Smooth muscle cell (in vitro differentiated cells): Measurements from ENCODE around the gene PPIP5K1. TPM values are rescaled to one million over a fixed set of nuclear protein-coding genes. Genes with fewer than 3 reads are reported as not detected.
"Not testable (repeated sequence)": the region's sequence is repeated elsewhere in the genome, so short reads cannot be mapped to it uniquely, and the experiment has no call there.

Experiments used
- DNase-seq: peaks from one replicate; lab custom pipeline; 2025; ENCODE audit not compliant: unreplicated experiment; lab: John Stamatoyannopoulos, UW
- H2AFZ ChIP-seq: fragments of 200-600 bp; sonication (generic); 2 replicates; pipeline ENCODE4 v1.6.0; 2016; ENCODE audit warnings: antibody characterized with exemption, low read depth, mild to moderate bottlenecking
- H3F3A ChIP-seq: fragments of 200-600 bp; sonication (generic); 2 replicates; pipeline ENCODE4 v1.6.0; 2017; ENCODE audit warnings: antibody characterized with exemption, low read depth
- H3K27ac ChIP-seq: fragments of 200-600 bp; sonication (generic); 2 replicates; pipeline ENCODE4 v1.5.1; 2016; ENCODE audit warnings: low read depth, mild to moderate bottlenecking
- H3K27me3 ChIP-seq: fragments of 200-600 bp; sonication (generic); 2 replicates; pipeline ENCODE4 v1.6.1; 2016; ENCODE audit warnings: low read depth, mild to moderate bottlenecking
- H3K36me3 ChIP-seq: fragments of 200-600 bp; sonication (generic); 2 replicates; pipeline ENCODE4 v1.5.1; 2016; ENCODE audit warnings: low read depth
- H3K4me1 ChIP-seq: fragments of 200-600 bp; sonication (generic); 2 replicates; pipeline ENCODE4 v1.5.1; 2016; ENCODE audit warnings: low read depth
- H3K4me2 ChIP-seq: fragments of 200-600 bp; sonication (generic); 2 replicates; pipeline ENCODE4 v1.6.0; 2016; ENCODE audit warnings: mild to moderate bottlenecking
- H3K4me3 ChIP-seq: fragments of 200-600 bp; sonication (generic); 2 replicates; pipeline ENCODE4 v1.5.1; 2016; ENCODE audit warnings: mild to moderate bottlenecking
- H3K79me2 ChIP-seq: fragments of 200-600 bp; sonication (generic); 2 replicates; pipeline ENCODE4 v1.6.0; 2016; ENCODE audit warnings: low read depth, mild to moderate bottlenecking
- H3K9ac ChIP-seq: fragments of 200-600 bp; sonication (generic); 2 replicates; pipeline ENCODE4 v1.6.0; 2016; ENCODE audit warnings: low read depth
- H3K9me3 ChIP-seq: fragments of 200-600 bp; sonication (generic); replicated peaks from 2 replicates; pipeline ENCODE4 v1.5.1; 2016; ENCODE audit warnings: low read depth
- H4K20me1 ChIP-seq: fragments of 200-600 bp; sonication (generic); 2 replicates; pipeline ENCODE4 v1.6.0; 2016; ENCODE audit warnings: low read depth
- WGBS: methylation state at CpG from one replicate; pipeline ENCODE4 v1.1.7; 2016; ENCODE audit warnings: low lambda C conversion rate; 5-methylcytosine and 5-hydroxymethylcytosine counted together
- polyA plus RNA-seq: library from polyadenylated mRNA; unstranded; fragments of >200 nt; fragmentation: Nextera tagmentation; extraction: Ambion mirVana; gene quantifications from 2 replicates; pipeline ENCODE4 v1.2.1, GENCODE V29; 2016
- total RNA-seq: library from RNA; depleted of rRNA; stranded (reverse); fragments of >200 nt; gene quantifications from 2 replicates; pipeline ENCODE4 v1.2.3, GENCODE V29; 2014
- TF ChIP-seq, protein P1 (sequence below): fragments of 200-600 bp; sonication (generic); IDR thresholded peaks from 2 replicates; pipeline ENCODE4 v1.5.1; 2017; ENCODE audit warnings: borderline replicate concordance, mild to moderate bottlenecking, antibody characterized with exemption; ENCODE audit not compliant: insufficient read depth, poor library complexity, severe bottlenecking

The PPIP5K1 gene
- total RNA-seq (14.5 and 24.6 TPM in 2 replicates), polyA plus RNA-seq (4.8 and 8.7 TPM in 2 replicates)

DNA sequence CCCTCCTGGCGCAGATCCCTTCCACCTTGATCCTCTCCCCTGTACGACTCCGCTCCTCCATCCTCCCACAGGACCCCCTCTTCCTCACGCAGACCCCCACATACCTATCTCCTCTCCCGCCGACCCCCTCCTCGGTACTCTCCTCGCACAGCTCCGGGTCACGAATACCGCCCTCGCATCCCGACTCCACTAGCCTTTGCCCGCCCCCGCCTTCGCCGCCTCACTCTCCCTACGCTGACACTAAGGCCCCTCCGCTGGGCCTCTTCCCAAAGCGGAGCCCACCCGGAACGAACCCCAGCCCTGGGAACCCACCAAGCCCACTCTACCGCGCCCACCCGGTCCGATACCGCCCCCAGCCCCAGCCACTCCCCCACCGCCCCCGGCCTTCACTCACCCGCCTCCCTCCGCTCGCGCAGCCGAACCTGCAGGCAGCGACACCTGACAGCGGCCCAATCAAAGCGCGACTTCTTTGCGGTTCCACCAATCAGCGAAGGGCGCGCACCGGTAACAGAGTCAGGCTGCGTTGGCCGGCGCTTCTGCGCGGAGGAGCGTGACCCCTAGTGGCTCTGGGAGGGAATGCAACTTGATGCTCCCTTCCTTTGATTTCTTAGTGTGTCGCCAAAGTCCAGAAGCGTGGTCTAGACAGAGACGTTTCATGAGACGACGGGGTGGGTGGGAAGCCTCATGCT, at the start of gene PPIP5K1:
Gene PPIP5K1, minus strand, starts transcription at position 431 of the 689 bp plus-strand sequence. CDS start 5,704 bp downstream, outside the sequence.
- DNase-seq, H2AFZ ChIP-seq, H4K20me1 ChIP-seq, H3K27ac ChIP-seq, H3K4me2 ChIP-seq, H3K4me1 ChIP-seq, H3F3A ChIP-seq, H3K9me3 ChIP-seq, H3K27me3 ChIP-seq, H3K79me2 ChIP-seq, H3K36me3 ChIP-seq, H3K4me3 ChIP-seq, H3K9ac ChIP-seq: not testable (repeated sequence)
- WGBS, result no CpG with 5 or more reads among the region's 54 CpGs

DNA sequence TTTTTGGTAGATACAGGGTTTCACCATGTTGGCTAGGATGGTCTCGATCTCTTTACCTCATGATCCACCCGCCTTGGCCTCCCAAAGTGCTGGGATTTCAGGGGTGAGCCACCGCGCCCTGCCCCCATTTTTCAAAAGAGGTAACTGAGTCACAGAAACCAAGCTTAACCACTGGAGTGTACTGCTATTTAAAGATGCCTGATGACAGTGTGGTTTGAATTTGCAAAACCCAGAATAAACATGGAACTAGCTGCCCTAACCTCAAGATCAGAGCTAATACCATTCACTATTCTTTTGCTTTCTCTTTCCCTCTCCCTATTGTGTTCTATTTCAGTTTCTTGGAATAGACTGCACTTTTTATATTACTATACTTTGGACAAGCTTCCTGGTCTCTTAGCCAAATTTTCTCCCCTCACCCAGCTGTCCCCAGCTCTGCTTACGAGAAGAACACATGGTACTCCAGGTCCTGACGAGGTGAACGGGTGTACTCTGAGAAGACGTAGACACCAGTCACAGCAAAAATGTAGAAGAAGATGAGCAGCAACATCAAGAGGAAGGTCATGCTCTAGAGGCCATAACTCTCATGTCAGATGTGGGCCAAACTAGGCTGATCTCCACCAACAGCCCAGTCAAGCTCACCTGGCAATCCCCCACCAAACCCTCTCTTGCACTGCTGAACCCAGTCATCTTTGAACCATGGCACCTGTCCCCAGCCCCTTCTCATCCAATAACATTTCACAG, 48.6 kb upstream of the PPIP5K1 start:
- not testable (repeated sequence) for H3K79me2 ChIP-seq, H2AFZ ChIP-seq, H3K27me3 ChIP-seq, H3K36me3 ChIP-seq, H3F3A ChIP-seq, H3K4me1 ChIP-seq, H3K4me3 ChIP-seq, DNase-seq, H4K20me1 ChIP-seq, H3K4me2 ChIP-seq, H3K27ac ChIP-seq, H3K9ac ChIP-seq, H3K9me3 ChIP-seq
- 92% methylated on average over 8 of the region's 8 CpGs for WGBS

DNA sequence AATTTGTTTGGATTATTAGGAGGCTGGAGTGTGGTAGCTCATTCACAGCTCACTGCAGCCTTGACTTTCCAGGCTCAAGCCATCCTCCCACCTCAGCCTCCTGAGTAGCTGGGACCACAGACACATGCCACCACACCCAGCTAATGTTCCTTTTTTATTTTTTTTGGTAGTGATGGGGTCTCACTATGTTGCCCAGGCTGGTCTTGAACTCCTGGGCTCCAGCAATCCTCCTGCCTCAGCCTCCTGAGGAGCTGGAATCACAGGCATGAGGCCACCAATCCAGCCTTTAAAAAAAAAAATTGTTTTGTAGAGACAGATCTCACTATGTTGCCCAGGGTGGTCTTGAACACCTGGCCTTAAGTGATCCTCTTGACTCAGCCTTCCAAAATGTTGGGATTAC, 36.9 kb upstream of the PPIP5K1 start:
- not testable (repeated sequence) for H3K79me2 ChIP-seq, H3K36me3 ChIP-seq, H3K4me3 ChIP-seq, H4K20me1 ChIP-seq, DNase-seq, H3K4me1 ChIP-seq, H3K9ac ChIP-seq, H3F3A ChIP-seq, H3K4me2 ChIP-seq, H3K27ac ChIP-seq, H2AFZ ChIP-seq, H3K9me3 ChIP-seq
- peaks cover 10% of the 10 kb centered on the region for H3K27me3 ChIP-seq

DNA sequence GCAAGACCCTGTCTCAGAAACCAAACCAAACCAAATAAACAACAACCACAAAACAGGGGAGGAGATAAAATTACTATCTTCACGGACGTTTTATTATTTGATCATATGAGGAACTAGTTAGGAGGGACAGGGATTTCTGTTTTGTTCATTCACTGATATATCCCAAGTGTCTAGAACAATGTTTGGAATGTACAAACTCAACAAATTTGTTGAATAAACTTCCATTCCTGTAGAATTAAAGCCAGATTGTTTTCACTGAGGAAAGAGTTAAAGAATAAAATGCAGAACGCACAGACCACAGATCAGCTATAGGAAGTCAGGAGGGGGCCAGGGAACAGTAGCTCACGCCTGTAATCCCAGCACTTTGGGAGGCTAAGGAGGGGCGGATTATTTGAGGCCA, 35.1 kb upstream of the PPIP5K1 start:
- H3K4me2 ChIP-seq, result no peak overlapping the region
- H3F3A ChIP-seq, result no peaks in the 10 kb centered on the region
- no peaks in the 10 kb centered on the region for H3K4me1 ChIP-seq
- 62% methylated on average over 5 of the region's 5 CpGs for WGBS
- no peaks in the 10 kb centered on the region for H3K79me2 ChIP-seq
- H3K9ac ChIP-seq, result no peak overlapping the region
- H3K4me3 ChIP-seq, result no peak overlapping the region
- H3K36me3 ChIP-seq, result no peaks in the 10 kb centered on the region
- H3K9me3 ChIP-seq, result no peaks in the 10 kb centered on the region
- no peak overlapping the region for H3K27ac ChIP-seq
- H3K27me3 ChIP-seq, result peaks cover 10% of the 10 kb centered on the region
- H4K20me1 ChIP-seq, result no peaks in the 10 kb centered on the region
- TF ChIP-seq, protein P1, sequence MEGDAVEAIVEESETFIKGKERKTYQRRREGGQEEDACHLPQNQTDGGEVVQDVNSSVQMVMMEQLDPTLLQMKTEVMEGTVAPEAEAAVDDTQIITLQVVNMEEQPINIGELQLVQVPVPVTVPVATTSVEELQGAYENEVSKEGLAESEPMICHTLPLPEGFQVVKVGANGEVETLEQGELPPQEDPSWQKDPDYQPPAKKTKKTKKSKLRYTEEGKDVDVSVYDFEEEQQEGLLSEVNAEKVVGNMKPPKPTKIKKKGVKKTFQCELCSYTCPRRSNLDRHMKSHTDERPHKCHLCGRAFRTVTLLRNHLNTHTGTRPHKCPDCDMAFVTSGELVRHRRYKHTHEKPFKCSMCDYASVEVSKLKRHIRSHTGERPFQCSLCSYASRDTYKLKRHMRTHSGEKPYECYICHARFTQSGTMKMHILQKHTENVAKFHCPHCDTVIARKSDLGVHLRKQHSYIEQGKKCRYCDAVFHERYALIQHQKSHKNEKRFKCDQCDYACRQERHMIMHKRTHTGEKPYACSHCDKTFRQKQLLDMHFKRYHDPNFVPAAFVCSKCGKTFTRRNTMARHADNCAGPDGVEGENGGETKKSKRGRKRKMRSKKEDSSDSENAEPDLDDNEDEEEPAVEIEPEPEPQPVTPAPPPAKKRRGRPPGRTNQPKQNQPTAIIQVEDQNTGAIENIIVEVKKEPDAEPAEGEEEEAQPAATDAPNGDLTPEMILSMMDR, result no peak
- H2AFZ ChIP-seq, result no peak overlapping the region
- no peak for DNase-seq

DNA sequence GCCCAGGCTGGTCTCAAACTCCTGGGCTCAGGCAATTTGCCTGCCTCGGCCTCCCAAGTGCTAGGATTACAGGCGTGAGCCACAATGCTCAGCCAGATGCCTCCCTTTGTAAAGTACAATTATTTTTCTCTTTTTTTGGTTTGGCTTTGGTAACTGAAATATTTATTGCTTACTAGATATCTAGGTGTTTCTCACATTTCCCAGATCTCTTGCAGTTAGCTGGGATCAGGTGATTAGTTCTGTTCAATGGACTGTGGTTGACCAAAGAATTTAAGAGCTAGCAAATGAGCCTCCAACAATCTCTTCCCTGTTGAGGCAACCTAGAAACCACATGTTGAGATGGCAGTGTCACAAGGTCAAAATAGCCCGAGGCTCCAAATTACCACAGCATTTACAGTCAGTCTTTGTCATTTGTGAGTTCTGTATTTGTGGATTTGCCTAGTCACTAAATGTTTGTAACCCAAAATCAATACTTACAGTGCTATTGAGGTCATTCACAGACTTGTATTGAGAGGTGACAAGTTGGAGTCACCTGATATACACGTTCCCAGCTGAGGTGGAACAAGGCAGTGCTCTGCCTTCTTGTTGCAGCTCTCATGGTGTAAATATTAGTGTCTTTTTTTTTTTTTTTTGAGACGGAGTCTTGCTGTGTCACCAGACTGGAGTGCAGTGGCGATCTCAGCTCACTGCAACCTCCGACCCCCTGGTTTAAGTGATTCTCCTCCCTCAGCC, 32.2 kb upstream of the PPIP5K1 start:
- H3K79me2 ChIP-seq, H4K20me1 ChIP-seq, H3K27ac ChIP-seq, H3K4me1 ChIP-seq, H2AFZ ChIP-seq, DNase-seq, H3K4me3 ChIP-seq, H3K4me2 ChIP-seq, H3K9me3 ChIP-seq, H3K9ac ChIP-seq, H3F3A ChIP-seq, H3K36me3 ChIP-seq: not testable (repeated sequence)
- 68% methylated on average over 3 of the region's 7 CpGs for WGBS
- H3K27me3 ChIP-seq, result peaks cover 10% of the 10 kb centered on the region

DNA sequence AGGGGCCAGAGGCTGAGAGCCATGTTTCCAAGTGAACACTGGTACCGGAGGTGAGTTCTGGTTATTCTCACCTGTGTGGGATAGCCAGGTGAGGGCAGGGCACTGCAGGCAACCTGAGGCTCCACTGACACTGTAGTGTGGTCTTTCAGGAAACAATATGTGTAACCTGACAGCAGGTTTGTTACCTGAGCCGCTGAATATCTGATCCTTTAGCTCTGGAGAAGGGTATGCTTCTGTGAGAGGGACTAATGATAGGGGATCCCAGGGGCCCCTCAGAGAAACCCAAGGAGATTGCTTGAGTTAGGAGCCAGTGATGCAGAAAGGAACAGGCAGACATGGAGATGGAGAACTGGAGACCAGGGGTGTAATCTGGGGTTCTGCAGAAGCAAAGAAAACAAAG, 28.7 kb upstream of the PPIP5K1 start, which contains the start of gene STRC:
Gene STRC, minus strand, starts transcription at position 101 of the 400 bp plus-strand sequence. Its CDS starts 78 bp downstream, at position 23.
- not testable (repeated sequence) for H4K20me1 ChIP-seq, H3K27ac ChIP-seq, H3K4me2 ChIP-seq, H3K4me1 ChIP-seq, H3K9me3 ChIP-seq, H3F3A ChIP-seq, H3K36me3 ChIP-seq, H3K9ac ChIP-seq, H3K4me3 ChIP-seq, H2AFZ ChIP-seq, H3K27me3 ChIP-seq, DNase-seq, H3K79me2 ChIP-seq
- no CpG with 5 or more reads among the region's 2 CpGs for WGBS

DNA sequence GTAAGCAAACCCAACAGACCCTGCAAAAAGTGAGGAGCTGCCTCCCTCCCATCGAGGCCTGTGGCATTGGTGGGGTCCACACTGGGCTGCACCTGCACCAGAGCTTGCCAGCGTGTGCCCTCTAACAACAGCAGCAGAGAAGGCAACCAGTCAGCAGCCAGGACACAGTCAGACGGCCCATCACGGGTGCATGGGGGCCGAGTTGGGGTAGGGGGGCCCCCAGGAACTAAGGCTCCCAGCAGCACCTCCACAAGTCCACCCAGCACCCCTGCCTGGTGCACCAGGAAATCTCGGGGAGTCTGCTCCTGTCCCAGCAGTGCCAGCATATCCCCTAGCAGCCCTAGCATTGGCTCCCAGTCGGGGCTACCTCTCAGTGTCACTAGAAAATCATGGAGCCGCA, 27.7 kb upstream of the PPIP5K1 start:
- WGBS, result 65% methylated on average over 5 of the region's 8 CpGs
- not testable (repeated sequence) for H3K79me2 ChIP-seq, H3F3A ChIP-seq, H3K9me3 ChIP-seq, H3K27me3 ChIP-seq, H2AFZ ChIP-seq, DNase-seq, H3K4me1 ChIP-seq, H4K20me1 ChIP-seq, H3K4me3 ChIP-seq, H3K9ac ChIP-seq, H3K27ac ChIP-seq, H3K4me2 ChIP-seq, H3K36me3 ChIP-seq
